GM12891 (cell line): ENCODE data around the gene DLST.

Experiments used
- DNase-seq: peaks from one replicate; pipeline ENCODE4 v3.0.0; 2011; ENCODE audit warnings: low spot score; ENCODE audit not compliant: insufficient read length
- FAIRE-seq: peaks from 2 replicates; lab custom pipeline; 2011; peaks lifted over from hg19 to GRCh38; lab: Jason Lieb, UNC
- PAX5 ChIP-seq: IDR thresholded peaks from 2 replicates; pipeline ENCODE4 v1.6.1; 2011; ENCODE audit warnings: low read length, moderate library complexity, mild to moderate bottlenecking; ENCODE audit not compliant: insufficient read depth, severe bottlenecking
- POLR2A ChIP-seq: IDR thresholded peaks from 2 replicates; pipeline ENCODE4 v1.6.1; 2011; ENCODE audit warnings: low read depth, low read length, control low read depth
- POLR2AphosphoS5 ChIP-seq: IDR thresholded peaks from 2 replicates; pipeline ENCODE4 v1.6.1; 2011; ENCODE audit warnings: low read depth, low read length, control low read depth
- POU2F2 ChIP-seq: IDR thresholded peaks from 2 replicates; pipeline ENCODE4 v1.6.1; 2011; ENCODE audit warnings: low read depth, mild to moderate bottlenecking, control low read depth, low read length, moderate library complexity
- SPI1 ChIP-seq: IDR thresholded peaks from 2 replicates; pipeline ENCODE4 v1.6.1; 2011; ENCODE audit warnings: low read depth, low read length, control low read depth
- TAF1 ChIP-seq: IDR thresholded peaks from 2 replicates; pipeline ENCODE4 v1.6.1; 2011; ENCODE audit warnings: low read depth, low read length, control low read depth

Gene DLST

GRCh38 chr14:74945261-74945851 lies 63.6 kb downstream of the DLST start:
- no peak for FAIRE-seq
- no peak for TF ChIP-seq PAX5
- TF ChIP-seq SPI1 = no peak
- TF ChIP-seq TAF1 = no peak
- TF ChIP-seq POU2F2 = no peak
- TF ChIP-seq POLR2A = no peak
- no peak for TF ChIP-seq POLR2AphosphoS5

GRCh38 chr14:74945852-74946658 lies 64.3 kb downstream of the DLST start:
- FAIRE-seq (peak; percentile 91), DNase-seq (peak; percentile 94)
- TF ChIP-seq PAX5 = no peak
- TF ChIP-seq POLR2A = peak; percentile 57
- TF ChIP-seq POU2F2 = peak; percentile 9; the same call in 1 of the 2 replicates

More at GRCh38 chr14:74945261-74945851, 63.6 kb downstream of the DLST start:
- DNase-seq = no peak

GRCh38 chr14:74946659-74947281 lies 65.1 kb downstream of the DLST start:
- TF ChIP-seq TAF1 (no peak), POLR2AphosphoS5 (no peak), POU2F2 (no peak), PAX5 (no peak), POLR2A (no peak)
- peak; percentile 54 for FAIRE-seq
- no peak for DNase-seq

- DNase-seq (no peak), FAIRE-seq (no peak)
- TF ChIP-seq TAF1 = no peak
- TF ChIP-seq POU2F2 = no peak
- TF ChIP-seq PAX5 = no peak
- no peak for TF ChIP-seq POLR2A
- no peak for TF ChIP-seq SPI1
- TF ChIP-seq POLR2AphosphoS5 = no peak
These were observed 65.9 kb downstream of the DLST start for GRCh38 chr14:74947353-74948227.

DNA sequence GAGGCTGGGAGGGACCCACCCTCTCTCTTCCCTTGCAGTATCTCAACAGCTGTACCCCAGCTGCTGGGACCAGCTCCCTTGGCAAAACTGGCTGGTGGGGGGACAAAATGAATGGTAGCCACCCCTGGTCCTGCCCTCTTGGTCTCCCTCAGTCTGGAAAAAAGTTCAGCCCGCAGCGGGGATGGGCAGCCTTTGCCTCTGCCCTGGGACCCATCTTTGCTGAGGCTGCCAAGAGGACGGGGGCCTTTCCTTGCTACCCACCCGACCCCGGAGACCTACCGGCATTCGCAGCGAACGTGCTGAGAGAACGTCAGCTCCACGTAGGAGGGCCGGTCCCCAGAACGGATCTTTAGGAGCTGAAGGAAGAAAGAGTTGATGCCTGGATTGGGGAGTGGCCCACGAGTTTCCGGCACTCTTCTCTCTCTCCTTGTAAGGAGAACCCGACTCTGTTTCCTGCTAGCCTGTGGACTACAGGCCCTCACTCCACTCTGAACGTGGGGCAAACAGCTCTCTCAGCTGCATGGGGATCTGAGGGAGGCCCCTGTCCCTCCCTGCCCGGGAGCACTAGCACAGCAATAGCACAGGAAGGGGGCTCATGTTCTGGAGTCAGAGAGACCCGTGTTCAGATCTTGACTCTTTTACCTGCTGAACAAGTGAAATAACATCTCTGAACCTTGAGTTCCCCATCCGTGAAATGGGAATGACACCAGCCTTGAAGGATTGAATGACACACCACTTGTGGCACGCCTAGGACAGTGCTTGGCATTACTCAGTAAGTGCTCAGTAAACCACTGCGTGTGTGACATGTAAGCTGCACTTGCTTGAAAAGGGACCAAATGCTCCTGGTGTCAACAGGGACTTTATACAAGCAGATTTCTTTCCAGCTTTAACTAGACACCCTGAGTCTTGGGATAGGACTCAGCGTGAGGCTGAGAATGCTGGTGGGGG lies 66.8 kb downstream of the DLST start:
- TF ChIP-seq POLR2A (no peak), TAF1 (no peak), POU2F2 (no peak), SPI1 (no peak), POLR2AphosphoS5 (no peak), PAX5 (no peak)
- FAIRE-seq (no peak), DNase-seq (no peak)

DNA sequence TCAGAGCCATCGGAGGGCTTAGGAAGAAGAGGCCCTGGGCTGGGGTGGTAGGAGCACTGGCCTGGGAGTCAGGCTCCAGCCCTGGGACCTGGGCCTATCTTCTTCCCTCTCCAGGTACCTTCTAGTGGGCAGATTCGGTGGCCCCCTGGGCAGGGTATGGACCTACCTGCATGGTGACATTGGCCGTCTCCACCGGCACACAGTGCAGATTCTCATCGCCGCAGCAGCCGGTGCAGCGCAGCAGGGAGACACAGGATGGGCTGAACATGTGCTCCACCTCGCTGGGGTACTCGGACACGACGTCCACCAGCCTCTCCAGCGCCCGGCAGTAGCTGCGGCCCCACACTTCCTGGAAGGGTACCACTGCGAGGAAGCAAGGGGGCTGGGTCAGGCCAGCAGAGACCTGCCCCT lies 67.5 kb downstream of the DLST start:
- DNase-seq (no peak), FAIRE-seq (no peak)
- no peak for TF ChIP-seq TAF1
- no peak for TF ChIP-seq POLR2AphosphoS5
- no peak for TF ChIP-seq PAX5
- TF ChIP-seq POLR2A = no peak
- TF ChIP-seq SPI1 = no peak
- TF ChIP-seq POU2F2 = no peak

DNA sequence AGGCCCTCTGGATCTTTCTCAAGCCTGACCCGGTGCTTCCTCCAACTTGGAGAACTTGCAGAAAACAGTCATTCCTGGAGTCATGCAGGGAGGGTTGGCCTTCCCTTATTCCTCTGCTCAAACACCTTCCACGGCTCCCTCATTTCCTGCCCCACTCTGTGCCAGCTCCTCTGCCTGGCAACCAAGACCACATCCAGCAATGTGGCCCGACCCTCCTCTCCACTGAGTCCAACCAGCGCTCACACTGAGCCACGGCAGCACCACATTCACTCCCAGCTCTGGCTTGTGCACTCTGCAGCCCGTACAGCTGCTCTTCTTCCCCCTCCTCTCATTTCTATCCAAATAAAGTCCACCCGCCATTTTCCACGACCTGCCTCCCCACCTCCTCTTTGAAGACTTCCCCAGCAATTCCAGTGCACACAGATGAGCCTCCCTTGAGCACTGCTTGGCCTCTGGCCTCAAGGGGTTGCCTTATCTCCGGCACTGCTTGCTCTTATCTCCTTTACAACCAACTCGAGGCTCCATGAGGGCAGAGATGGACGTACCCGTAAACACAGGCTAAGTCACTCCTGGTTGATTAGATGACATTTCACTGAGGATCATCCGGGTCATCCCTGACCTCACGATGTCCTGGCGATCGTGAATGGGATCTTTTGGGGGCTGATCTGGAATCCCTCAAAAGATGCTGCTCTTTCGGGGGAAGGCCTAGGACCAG lies 68.3 kb downstream of the DLST start:
- DNase-seq (no peak), FAIRE-seq (no peak)
- TF ChIP-seq POLR2A (no peak), POLR2AphosphoS5 (no peak), TAF1 (no peak), POU2F2 (no peak), SPI1 (no peak), PAX5 (no peak)

DNA sequence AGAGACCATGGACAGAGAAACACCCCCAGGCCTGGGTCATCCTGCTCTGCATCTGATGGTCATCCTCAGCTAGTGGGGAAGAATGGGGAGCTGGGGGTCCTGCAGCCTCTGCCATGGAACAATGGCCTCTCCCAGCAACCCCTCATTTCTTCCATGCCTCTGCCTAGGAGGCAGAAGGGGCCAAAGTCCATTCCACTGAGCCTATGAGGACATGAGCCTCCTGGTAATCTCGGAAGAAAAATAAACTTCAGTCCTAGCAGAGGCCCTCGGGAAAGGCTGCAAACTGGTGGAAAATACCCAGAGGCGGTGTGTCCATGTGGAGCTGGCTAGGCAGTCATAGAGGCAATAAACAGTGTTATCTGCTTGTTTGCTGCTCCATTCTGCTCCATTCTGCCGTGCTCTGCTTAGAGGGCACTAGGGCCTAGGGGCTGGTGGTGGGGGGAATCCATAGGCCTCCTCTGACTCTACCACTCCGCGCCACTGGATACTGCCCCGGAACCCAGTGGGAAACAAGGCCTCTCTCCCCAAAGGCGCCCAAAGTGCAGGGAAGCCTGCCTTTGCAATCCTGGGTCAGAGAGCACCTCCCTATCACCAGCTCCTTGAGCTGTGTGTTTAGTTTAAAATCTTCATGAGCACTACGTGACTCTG lies 69.2 kb downstream of the DLST start:
- TF ChIP-seq TAF1 (no peak), POLR2A (no peak), POLR2AphosphoS5 (no peak), POU2F2 (no peak), SPI1 (no peak), PAX5 (no peak)
- DNase-seq (no peak), FAIRE-seq (no peak)
